ENCODE data around the gene ENAH.

Gene ENAH

DNA sequence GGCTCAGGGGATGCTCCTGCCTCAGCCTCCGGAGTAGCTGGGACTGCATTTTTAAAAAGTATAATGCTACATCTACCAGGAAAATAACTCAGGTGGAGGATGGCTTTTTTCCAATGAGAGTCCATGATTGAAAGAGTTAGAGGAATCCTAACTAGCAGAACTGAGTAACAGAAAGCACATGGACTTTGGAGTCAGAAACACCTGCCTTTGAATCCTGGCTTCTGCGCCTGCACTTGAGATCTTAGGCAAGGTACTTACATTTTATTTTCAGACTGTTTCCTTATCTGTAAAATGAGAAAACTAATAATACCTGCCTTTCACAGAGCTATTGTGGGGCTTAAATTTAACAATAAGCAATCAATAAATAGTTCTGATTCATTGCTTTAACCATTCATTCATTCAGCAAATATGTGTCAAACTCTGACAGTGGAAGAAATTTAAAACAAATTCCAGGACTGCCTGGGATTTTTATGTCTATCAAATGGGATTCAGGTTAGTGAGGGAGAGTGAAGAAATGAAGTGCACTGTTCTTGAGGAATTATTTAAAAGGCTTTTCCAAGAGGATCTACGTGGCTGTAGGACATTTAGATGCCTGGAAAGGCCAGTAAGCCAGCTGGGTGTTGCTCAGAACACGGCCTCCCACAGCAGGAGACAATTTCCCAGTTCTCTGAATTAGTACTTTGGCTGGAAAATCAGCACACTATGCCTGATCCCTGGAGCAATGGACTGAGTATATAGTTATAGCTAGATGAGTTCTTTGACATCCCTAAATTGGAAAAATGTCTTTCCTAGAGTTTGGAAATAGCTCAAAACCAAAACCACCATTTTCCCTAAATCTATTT is 212.3 kb downstream of the ENAH start:
- intact Hi-C loops (cut with DNase I): no loop called here
- peak in 1 of 42 donors; percentile 12 for DNase-seq

GRCh38 chr1:225437710-225438437 is 215.0 kb downstream of the ENAH start:
- DNase-seq: peak in 2 of 42 donors; percentile 35 to 43
- intact Hi-C loops (cut with DNase I): no loop called here

Measured in head of caudate nucleus (tissue), 42 donors.